Measurements from ENCODE around the gene MAPK14.

MAPK14 gene

DNA sequence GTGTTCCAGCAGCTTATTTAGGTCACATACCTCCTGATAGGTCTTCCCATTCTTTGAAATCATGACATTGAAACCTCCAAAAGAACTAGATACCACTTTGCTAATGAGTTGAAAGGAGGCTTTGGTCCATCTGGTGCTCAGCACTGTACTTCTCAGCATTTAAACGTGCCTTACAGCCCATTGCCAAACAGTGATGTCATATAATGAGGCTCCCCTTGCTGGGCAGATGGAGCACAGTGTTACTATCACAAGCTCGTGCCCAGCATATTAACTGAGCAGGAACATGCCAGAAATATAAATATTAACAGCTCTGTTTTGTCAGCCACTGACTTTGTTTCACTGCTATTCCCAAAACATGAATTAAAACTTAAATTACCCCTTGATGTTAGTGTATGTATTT, 77.2 kb downstream of the MAPK14 start:
- DNase-seq: no peak

GRCh38 chr6:36109092-36109491, 81.5 kb downstream of the MAPK14 start:
- no peak for DNase-seq

DNA sequence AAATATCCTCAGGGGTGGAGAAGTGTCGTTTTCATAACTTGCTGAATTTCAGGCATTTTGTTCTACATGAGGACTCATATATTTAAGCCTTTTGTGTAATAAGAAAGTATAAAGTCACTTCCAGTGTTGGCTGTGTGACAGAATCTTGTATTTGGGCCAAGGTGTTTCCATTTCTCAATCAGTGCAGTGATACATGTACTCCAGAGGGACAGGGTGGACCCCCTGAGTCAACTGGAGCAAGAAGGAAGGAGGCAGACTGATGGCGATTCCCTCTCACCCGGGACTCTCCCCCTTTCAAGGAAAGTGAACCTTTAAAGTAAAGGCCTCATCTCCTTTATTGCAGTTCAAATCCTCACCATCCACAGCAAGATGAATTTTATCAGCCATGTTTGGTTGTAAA, 82.4 kb downstream of the MAPK14 start:
- DNase-seq: no peak

DNA sequence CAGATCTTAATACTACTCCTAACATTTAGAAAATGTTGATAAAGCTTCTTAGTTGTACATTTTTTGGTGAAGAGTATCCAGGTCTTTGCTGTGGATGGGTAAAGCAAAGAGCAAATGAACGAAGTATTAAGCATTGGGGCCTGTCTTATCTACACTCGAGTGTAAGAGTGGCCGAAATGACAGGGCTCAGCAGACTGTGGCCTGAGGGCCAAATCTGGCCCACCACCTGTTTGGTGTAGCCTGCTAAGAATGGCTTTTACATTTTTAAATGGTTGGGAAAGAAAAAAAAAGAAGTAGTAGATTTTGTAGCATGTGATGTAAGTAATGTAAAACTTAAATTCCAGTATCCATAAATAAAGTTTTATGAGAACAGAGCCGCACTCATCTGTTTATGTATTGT, 83.3 kb downstream of the MAPK14 start:
- no peak for DNase-seq

DNA sequence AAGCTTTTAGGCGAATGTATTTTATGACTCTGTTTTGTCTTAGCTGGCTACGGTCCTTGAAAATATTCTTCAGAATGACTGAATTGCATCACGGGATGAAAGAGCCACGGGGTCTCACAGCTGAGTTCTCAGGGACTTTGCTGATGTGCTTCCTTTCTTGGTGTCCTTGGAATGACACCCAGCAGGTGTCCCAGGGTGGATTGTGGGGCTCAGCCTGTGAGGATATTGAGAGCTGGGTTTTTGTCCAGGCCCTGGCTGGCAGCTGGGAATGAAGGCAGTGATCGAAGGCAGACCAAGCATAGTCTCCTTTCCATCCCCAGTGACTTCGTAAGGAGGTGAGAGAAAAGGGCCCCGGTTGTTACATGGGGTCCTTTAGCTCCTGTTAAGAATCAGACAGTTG, 83.9 kb downstream of the MAPK14 start:
- DNase-seq: no peak

- DNase-seq: no peak
These were observed 85.4 kb downstream of the MAPK14 start for GRCh38 chr6:36113049-36113448.

DNA sequence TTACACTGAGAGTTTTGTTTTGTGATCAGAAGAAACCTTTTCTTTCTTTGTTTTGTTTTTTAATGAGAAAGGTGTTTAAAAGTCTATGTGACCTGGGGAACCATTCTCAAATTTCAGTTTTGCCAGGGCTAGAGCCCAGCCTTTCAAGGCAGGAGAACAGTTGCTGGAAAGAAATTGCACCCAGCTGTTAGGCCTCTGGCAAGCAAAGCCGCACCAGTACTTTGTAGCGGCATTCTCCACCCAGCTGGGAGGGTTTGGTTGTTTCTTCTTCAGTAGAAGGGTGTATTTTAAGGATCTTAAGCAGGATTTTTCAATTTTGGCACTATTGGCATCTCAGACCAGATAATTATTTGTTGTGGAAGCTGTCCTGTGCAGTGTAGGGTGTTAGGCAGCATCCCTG, 86.1 kb downstream of the MAPK14 start:
- no peak for DNase-seq

DNA sequence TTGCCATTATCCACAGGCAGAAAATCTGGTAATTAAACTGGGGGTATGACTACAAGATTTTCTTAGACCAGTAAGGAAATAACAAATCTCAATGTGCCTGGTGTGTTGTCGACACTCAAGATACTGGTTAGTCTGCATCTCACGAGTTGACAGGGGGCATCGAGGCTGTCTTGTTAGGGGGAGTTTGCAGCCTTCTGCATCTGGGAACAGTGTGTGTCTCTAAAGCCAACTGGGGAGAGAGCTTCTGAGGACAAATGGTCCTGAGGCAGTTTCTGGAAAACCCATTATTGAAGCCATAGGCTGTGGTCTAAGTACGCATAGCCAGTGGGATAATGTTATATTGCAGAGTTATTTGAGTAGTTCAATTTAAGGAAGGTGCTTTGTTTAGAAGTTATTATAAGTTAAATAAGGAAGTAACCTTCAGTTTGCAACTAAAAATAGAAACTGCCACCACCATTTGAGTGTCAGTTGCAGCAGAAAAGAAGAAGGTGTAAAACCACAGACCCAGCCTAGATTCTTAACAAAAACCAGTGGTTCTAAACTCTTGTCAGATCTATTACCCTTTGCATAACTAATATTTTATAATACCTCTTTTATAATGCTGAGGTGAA, 87.3 kb downstream of the MAPK14 start:
- DNase-seq: no peak

- no peak for DNase-seq
These were observed 87.8 kb downstream of the MAPK14 start for GRCh38 chr6:36115412-36115811.

DNA sequence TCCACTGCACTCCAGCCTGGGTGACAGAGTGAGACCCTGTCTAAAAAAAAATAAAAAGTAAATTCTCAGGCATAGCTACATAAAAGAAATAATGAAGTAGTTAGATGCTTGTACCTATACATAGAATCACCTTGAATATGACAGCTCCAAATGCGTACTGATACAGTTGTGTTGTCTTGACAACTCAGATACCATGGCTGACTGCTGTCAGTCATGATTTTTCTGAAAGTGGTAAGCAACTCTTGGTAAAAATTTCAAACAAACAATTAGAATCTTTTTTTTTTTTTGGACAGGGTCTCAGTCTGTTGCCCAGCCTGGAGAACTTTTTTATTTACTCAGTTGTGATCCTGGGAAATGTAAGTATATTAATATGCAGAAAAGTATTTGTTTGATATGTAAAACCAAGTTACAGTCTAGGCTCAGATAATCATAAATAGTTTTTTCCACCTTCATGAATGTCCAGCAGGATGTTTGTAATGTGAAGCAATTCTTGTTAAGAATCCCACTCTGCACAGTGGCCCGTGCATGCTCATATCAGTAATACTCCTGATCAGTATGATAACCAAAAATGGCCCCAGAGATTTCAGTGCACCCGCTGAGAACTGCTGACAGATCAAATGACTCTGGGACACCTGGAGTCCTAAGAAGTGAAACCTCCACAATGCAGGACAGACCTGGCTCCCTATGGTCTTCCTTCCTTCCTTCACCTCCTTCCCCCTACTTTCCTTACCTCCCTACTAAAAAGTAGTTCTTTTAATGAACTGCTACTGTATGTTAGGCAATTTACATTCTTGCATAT, 88.7 kb downstream of the MAPK14 start:
- DNase-seq: no peak

- no peak for DNase-seq
These were observed 89.3 kb downstream of the MAPK14 start for GRCh38 chr6:36116943-36117342.

DNA sequence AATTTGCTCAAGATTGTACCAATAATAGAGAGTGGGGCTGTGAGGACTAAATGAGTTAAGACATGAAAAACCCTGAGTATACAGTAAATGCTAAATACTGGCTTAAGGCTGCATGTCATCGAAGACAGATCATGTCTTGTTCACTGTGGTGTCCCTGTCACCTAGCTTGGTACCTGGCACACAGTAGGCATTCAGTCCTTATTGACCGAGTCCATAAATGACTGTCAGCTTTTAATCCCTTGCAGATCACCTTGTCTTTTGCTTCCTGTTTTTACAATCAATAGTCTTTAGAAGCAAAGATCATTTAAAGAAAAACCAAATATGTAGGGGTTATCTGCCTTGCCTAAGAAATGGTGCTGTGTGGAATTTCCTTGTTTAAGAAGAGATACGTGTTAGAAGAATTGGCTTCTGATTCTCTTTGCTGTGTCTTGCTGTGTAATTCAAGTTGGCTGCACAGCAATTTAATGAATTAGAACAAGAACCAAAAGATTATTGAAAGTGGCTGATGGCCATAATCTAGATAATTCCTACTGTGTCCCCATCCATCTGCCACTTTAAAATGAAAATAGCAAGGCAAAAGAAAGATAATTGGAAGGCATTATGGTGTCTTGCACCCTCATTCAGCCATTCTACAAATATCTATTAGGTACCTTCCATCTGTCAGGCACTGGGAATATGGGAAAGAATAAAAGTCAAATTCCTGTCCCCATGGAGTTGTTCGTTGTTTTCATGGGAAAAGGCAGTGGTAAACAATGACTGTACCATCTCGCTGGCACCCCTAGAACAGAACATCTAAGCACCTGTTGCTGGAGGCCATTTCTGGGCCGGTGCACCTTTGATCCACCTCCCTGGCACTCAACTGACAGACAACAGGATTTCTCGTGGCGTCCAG, 90.3 kb downstream of the MAPK14 start:
- no peak for DNase-seq

GRCh38 chr6:36118550-36119107, 91.0 kb downstream of the MAPK14 start:
- DNase-seq: no peak

- no peak for DNase-seq
These were observed 91.6 kb downstream of the MAPK14 start for GRCh38 chr6:36119209-36119608.

GRCh38 chr6:36120018-36120417, 92.4 kb downstream of the MAPK14 start:
- DNase-seq: no peak

GRCh38 chr6:36120539-36120938, 92.9 kb downstream of the MAPK14 start:
- DNase-seq: no peak

DNA sequence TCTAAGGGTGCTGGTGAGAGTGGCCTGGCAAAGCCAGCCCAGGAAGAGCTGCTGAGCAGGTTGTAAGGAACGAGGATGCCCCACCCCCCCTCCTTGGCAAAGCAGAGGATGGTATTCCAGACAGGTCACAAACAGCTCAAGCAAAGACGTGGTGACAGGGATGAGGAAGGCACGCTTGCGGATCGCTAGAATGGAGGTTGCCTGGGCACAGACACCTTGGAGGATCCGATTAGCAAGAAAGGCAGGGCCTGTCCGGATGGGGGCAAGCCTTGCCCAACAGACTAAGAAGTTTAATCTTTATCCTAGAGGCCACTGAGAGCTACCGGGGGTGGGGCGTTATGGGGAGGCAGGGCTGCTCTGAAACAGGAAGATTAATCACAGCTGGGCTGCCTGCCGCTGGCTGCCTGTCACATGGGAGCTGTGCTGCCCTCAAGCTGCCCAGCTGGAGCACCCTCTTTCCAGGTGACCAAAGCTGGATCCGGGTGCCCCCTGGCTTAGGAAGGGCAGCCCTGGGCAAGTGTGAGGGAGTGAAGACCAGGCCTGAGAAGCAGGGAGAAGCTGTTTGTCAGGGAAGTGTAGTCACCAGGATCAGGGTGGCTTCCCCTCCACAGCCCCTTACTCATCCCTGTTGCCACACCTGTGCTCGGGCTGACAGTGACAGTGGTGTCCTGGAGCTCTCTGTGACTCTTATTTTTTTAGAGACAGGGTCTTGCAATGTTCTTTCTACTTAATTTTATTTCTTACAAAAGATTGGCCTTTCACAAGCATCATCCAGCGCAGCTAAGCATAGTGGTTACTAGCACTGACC, 93.6 kb downstream of the MAPK14 start:
- no peak for DNase-seq

DNA sequence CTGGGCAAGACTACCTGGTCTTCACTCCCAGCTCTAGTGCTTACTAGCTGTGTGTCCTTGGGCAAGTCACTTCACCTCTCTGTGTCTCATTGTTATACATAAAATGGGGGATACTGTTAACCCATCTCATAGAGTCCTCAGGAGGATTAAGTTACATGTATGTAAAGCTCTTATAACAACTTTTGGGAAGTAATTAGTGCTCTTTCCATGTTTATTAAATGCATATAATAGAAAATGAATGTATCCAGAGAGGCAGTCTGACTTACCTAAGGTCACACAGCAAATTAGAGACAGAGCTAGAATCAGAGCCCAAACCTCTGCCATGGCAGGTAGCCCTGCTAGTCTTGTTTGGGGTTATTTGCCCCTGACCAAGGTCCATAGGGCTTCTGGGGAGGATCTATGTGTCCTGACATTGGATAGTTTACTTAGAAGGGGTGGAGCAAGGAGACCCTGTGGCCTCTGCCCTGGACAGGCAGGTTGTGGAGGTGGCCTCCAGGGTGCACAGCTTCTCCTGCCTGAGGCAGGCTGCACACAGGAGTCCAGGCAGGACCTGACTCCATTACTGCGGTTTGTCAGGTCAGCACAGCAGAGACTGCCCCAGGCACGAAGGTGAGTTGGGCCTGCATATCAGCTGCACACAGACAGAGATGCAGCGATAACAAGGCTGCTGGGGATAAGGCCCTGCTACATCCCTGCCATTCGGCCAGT, 94.3 kb downstream of the MAPK14 start:
- no peak for DNase-seq

- DNase-seq: no peak
These were observed 95.1 kb downstream of the MAPK14 start for GRCh38 chr6:36122495-36123269.

DNA sequence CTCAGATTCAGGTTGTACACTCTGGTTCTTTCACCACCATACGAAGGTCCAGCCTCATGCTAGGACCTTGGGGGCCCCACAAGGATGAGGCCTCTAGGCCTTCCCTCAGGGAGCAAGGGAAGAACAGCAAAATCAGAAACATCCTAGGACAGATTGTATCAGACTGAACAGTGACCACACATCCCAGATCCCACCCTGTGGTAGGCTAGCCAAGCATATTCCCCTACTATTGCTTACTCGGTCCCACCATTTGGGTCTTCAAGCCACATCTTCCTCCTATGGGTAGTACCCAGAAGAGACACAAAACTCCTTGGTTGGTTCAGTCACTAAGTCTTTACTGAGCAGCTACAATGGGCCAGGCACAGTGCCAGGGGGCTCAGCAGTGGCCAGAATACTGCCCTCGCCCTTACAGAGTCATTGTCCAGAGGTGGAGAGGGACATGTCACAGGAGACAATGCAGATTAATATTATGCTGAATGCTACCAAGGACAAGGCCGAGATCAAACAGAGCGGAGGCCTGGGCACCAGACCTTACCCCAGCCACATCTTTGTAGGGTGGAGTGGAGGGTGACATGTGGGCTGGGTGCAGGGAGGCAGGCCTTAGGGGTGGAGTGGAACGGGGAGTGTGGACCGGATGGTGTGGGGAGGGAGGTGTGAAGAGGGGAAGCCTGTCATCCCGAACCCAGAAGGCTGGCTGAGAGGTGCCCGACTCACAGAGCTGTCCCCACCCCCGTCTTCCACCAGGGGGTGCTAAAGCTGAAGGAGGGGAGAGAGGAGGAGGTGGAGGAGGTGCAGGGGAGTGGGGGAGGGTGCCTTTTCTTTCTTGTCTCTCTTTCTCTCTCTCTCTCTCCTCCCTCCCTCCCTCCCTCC, 95.9 kb downstream of the MAPK14 start:
- DNase-seq: peak; percentile 27
